Neural cell (in vitro differentiated cells): Measurements from ENCODE around the gene PSRC1. TPM values are rescaled to one million over a fixed set of nuclear protein-coding genes. Genes with fewer than 3 reads are reported as not detected.

Source experiments
- H2AFZ ChIP-seq: fragments of 200-600, 300-800 bp; sonication (generic), shearing (Covaris generic); 2 replicates; pipeline ENCODE4 v1.6.0; 2014; ENCODE audit warnings: low read depth, mild to moderate bottlenecking, antibody characterized with exemption, low read length, moderate library complexity
- H3F3A ChIP-seq: fragments of 200-600 bp; shearing (Covaris generic); 2 replicates; pipeline ENCODE4 v1.6.1; 2016; ENCODE audit warnings: mild to moderate bottlenecking, moderate library complexity, mixed read lengths, antibody characterized with exemption, low read length; ENCODE audit not compliant: insufficient read depth, poor library complexity, severe bottlenecking
- H3K27ac ChIP-seq: fragments of 200-600, 300-800 bp; sonication (generic), shearing (Covaris generic); 2 replicates; pipeline ENCODE4 v1.5.1; 2014; ENCODE audit warnings: mild to moderate bottlenecking, low read length, moderate library complexity
- H3K27me3 ChIP-seq: fragments of 300-800, 200-600 bp; sonication (generic), shearing (Covaris generic); 2 replicates; pipeline ENCODE4 v1.6.0; 2014; ENCODE audit warnings: mild to moderate bottlenecking, low read depth, low read length, moderate library complexity; ENCODE audit not compliant: insufficient read depth
- H3K36me3 ChIP-seq: fragments of 300-800, 200-600 bp; sonication (generic), shearing (Covaris generic); 2 replicates; pipeline ENCODE4 v1.5.1; 2014; ENCODE audit warnings: mild to moderate bottlenecking, antibody characterized with exemption, low read length, moderate library complexity; ENCODE audit not compliant: insufficient read depth
- H3K4me2 ChIP-seq: fragments of 300-800, 200-600 bp; sonication (generic), shearing (Covaris generic); 2 replicates; pipeline ENCODE4 v1.6.0; 2014; ENCODE audit warnings: mild to moderate bottlenecking, low read length
- H3K4me3 ChIP-seq: fragments of 300-800, 200-600 bp; sonication (generic), shearing (Covaris generic); 2 replicates; pipeline ENCODE4 v1.5.1; 2014; ENCODE audit warnings: mild to moderate bottlenecking, low read length, moderate library complexity
- H3K79me2 ChIP-seq: fragments of 200-600 bp; shearing (Covaris generic); replicated peaks from 2 replicates; pipeline ENCODE4 v1.6.0; 2014; ENCODE audit warnings: mild to moderate bottlenecking, low read length, moderate library complexity; ENCODE audit not compliant: insufficient read depth
- H3K9ac ChIP-seq: fragments of 300-800, 200-600 bp; sonication (generic), shearing (Covaris generic); 2 replicates; pipeline ENCODE4 v1.6.1; 2016; ENCODE audit warnings: mild to moderate bottlenecking, low read length, mixed read lengths
- H3K9me2 ChIP-seq: fragments of 200-600 bp; shearing (Covaris generic); 2 replicates; pipeline ENCODE4 v1.6.1; 2016; ENCODE audit warnings: mild to moderate bottlenecking, low read length, mixed read lengths; ENCODE audit not compliant: insufficient read depth
- H3K9me3 ChIP-seq: fragments of 200-600, 300-800 bp; sonication (generic), shearing (Covaris generic); 2 replicates; pipeline ENCODE4 v1.6.1; 2016; ENCODE audit warnings: mild to moderate bottlenecking, mixed run types, low read length, moderate library complexity, mixed read lengths
- H4K20me1 ChIP-seq: fragments of 200-600 bp; shearing (Covaris generic); 2 replicates; pipeline ENCODE4 v1.6.1; 2016; ENCODE audit warnings: mild to moderate bottlenecking, mixed run types; ENCODE audit not compliant: insufficient read depth
- EP300 ChIP-seq: fragments of 450-650 bp; conservative IDR thresholded peaks from 2 replicates; pipeline ENCODE4 v1.6.1; 2014; ENCODE audit warnings: antibody characterized with exemption, mild to moderate bottlenecking, moderate library complexity; ENCODE audit not compliant: poor library complexity, severe bottlenecking
- EZH2 ChIP-seq: fragments of 200-600, 300-800 bp; shearing (Covaris generic), sonication (generic); IDR thresholded peaks from 2 replicates; pipeline ENCODE4 v1.6.1; 2014; ENCODE audit warnings: antibody characterized with exemption, low read length, borderline replicate concordance, mild to moderate bottlenecking; ENCODE audit not compliant: insufficient read depth, poor library complexity, severe bottlenecking
- MXI1 ChIP-seq: fragments of 450-650 bp; conservative IDR thresholded peaks from 2 replicates; pipeline ENCODE4 v1.6.1; 2014; ENCODE audit warnings: antibody characterized with exemption, mild to moderate bottlenecking; ENCODE audit not compliant: poor library complexity, severe bottlenecking
- SMC3 ChIP-seq: fragments of 450-650 bp; conservative IDR thresholded peaks from 2 replicates; pipeline ENCODE4 v1.6.1; 2014; ENCODE audit warnings: antibody characterized with exemption, mild to moderate bottlenecking, moderate library complexity; ENCODE audit not compliant: poor library complexity
- TAF1 ChIP-seq: IDR thresholded peaks from 2 replicates; pipeline ENCODE4 v1.6.1; 2012; ENCODE audit warnings: low read depth
- polyA plus RNA-seq: library from polyadenylated mRNA; depleted of rRNA; stranded (reverse); fragments of >200 nt; gene quantifications from 2 replicates; pipeline ENCODE4 v1.2.3, GENCODE V29; 2014
- TF ChIP-seq, protein P1 (sequence below): IDR thresholded peaks from 2 replicates; pipeline ENCODE4 v1.6.1; 2012; ENCODE audit warnings: borderline replicate concordance
- TF ChIP-seq, protein P2 (sequence below): fragments of 450-650 bp; IDR thresholded peaks from 2 replicates; pipeline ENCODE4 v1.5.1; 2014; ENCODE audit warnings: antibody characterized with exemption, mild to moderate bottlenecking, moderate library complexity; ENCODE audit not compliant: poor library complexity, severe bottlenecking

Gene PSRC1
- polyA plus RNA-seq, 1 donor from 2014 or later: 5.4 TPM

DNA sequence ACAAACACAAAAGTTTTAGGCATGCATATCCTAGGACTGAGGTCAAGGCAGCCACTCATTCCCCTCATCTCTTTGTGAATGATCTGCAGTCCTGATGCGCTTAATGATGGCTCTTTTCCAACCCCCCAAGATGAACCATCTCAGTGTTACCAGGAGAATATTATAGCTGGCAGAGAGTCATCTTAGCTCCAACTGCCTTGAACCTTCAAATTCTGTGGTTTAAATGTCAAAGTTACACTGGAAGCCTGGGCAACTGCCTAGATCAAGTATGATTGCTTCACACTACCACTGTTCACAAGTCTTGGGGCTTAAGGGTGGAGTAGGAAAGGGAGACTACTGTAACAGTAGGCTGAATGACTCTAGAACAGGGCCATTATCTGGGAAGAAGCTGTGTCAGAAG lies 31.9 kb upstream of the PSRC1 start:
- no peaks in the 10 kb centered on the region for H3K9me3 ChIP-seq
- peaks cover 10% of the 10 kb centered on the region for H3K36me3 ChIP-seq
- H3K4me2 ChIP-seq: no peak overlapping the region
- no peak overlapping the region for H2AFZ ChIP-seq
- H3F3A ChIP-seq: no peaks in the 10 kb centered on the region
- no peaks in the 10 kb centered on the region for H3K79me2 ChIP-seq
- no peak overlapping the region for H3K4me3 ChIP-seq
- no peak overlapping the region for H3K27ac ChIP-seq
- TF ChIP-seq EZH2 (no peak), SMC3 (no peak), MXI1 (no peak)
- no peaks in the 10 kb centered on the region for H3K9me2 ChIP-seq
- H3K27me3 ChIP-seq: no peaks in the 10 kb centered on the region
- H3K9ac ChIP-seq: no peak overlapping the region
- H4K20me1 ChIP-seq: no peaks in the 10 kb centered on the region

DNA sequence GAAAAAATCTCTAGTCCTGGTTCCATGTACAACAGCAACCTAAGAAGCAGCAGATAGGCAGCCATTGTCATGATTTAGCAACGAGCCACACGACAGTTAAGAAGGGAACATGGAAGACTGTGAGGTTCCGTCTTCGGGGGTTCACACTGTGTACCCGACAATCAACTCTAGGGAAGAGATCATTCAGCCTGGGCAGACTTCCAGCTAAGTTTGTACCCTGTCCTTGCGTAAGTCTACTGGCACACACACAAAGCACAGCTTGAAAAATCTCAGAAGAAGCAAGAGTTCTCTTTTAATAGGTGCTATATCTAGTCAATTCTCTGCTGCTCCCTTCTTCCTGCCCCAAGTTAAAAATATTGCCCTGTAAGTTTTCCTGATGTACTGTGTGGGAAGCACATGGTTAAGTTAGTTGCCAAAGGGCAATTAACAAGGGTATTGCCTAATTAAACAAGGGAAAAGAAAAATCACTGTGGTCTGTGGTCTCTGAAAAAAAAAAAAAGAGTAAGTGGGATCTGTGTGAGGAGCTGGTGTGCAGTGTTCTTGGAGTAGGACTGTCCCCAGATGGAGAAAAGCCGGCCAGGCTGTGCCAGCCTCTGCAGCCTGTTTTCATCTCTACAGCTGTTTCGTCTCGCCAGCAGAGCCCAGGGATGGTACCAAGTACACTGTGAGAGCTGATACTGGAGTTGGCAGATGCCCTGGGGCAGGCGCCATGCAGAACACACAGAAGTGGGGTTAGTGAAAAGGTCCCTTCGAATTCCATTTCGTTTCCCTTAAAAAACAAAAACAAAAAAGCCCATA lies 30.2 kb upstream of the PSRC1 start:
- no peak overlapping the region for H3K27ac ChIP-seq
- peaks cover 10% of the 10 kb centered on the region for H3K36me3 ChIP-seq
- H3F3A ChIP-seq: no peaks in the 10 kb centered on the region
- H3K4me3 ChIP-seq: no peak overlapping the region
- H4K20me1 ChIP-seq: no peaks in the 10 kb centered on the region
- H3K27me3 ChIP-seq: no peaks in the 10 kb centered on the region
- H3K9me3 ChIP-seq: no peaks in the 10 kb centered on the region
- no peak overlapping the region for H3K4me2 ChIP-seq
- no peaks in the 10 kb centered on the region for H3K9me2 ChIP-seq
- H3K9ac ChIP-seq: no peak overlapping the region
- TF ChIP-seq EP300 (no peak), MXI1 (no peak), EZH2 (no peak), TAF1 (no peak), SMC3 (no peak)
- TF ChIP-seq, protein P1, sequence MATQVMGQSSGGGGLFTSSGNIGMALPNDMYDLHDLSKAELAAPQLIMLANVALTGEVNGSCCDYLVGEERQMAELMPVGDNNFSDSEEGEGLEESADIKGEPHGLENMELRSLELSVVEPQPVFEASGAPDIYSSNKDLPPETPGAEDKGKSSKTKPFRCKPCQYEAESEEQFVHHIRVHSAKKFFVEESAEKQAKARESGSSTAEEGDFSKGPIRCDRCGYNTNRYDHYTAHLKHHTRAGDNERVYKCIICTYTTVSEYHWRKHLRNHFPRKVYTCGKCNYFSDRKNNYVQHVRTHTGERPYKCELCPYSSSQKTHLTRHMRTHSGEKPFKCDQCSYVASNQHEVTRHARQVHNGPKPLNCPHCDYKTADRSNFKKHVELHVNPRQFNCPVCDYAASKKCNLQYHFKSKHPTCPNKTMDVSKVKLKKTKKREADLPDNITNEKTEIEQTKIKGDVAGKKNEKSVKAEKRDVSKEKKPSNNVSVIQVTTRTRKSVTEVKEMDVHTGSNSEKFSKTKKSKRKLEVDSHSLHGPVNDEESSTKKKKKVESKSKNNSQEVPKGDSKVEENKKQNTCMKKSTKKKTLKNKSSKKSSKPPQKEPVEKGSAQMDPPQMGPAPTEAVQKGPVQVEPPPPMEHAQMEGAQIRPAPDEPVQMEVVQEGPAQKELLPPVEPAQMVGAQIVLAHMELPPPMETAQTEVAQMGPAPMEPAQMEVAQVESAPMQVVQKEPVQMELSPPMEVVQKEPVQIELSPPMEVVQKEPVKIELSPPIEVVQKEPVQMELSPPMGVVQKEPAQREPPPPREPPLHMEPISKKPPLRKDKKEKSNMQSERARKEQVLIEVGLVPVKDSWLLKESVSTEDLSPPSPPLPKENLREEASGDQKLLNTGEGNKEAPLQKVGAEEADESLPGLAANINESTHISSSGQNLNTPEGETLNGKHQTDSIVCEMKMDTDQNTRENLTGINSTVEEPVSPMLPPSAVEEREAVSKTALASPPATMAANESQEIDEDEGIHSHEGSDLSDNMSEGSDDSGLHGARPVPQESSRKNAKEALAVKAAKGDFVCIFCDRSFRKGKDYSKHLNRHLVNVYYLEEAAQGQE: no peak
- TF ChIP-seq, protein P2, sequence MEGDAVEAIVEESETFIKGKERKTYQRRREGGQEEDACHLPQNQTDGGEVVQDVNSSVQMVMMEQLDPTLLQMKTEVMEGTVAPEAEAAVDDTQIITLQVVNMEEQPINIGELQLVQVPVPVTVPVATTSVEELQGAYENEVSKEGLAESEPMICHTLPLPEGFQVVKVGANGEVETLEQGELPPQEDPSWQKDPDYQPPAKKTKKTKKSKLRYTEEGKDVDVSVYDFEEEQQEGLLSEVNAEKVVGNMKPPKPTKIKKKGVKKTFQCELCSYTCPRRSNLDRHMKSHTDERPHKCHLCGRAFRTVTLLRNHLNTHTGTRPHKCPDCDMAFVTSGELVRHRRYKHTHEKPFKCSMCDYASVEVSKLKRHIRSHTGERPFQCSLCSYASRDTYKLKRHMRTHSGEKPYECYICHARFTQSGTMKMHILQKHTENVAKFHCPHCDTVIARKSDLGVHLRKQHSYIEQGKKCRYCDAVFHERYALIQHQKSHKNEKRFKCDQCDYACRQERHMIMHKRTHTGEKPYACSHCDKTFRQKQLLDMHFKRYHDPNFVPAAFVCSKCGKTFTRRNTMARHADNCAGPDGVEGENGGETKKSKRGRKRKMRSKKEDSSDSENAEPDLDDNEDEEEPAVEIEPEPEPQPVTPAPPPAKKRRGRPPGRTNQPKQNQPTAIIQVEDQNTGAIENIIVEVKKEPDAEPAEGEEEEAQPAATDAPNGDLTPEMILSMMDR: no peak
- no peaks in the 10 kb centered on the region for H3K79me2 ChIP-seq
- no peak overlapping the region for H2AFZ ChIP-seq
